Measurements from ENCODE around the gene CDH19. TPM values are rescaled to one million over a fixed set of nuclear protein-coding genes. Genes with fewer than 3 reads are reported as not detected.

Gene CDH19
- polyA plus RNA-seq, 3 donors, result 0.01 TPM; not detected in 2

DNA sequence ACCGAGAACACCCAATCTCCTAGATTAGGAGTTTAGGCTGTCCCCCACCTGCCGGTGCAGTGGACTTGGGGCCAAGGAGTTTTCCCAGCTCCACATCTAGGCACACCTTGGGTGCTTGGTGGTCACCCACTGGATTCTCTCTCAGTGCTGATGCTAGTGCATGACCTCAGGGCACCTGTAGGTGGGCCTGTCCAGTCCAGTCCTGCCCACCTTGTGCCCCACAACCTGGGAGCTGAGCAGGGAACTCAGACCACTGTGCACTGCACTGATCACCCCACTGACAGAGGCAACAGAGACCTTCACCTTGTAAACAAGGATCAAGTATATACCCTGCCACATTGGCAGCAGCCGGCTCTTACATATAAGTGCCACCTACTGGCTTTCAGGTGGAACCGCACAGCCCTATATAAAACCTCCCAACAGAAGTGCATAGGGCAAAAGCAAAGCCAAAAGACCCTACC is 12.7 kb upstream of the CDH19 start:
- H3K36me3 Mint-ChIP-seq, result no peaks in the 10 kb centered on the region
- H3K27ac Mint-ChIP-seq, result no peak overlapping the region
- H3K27me3 ChIP-seq (ENCODE audit: control insufficient read depth in 2 of 2, insufficient read depth in 2 of 2, low read length in 2 of 2), result no peaks in the 10 kb centered on the region
- DNase-seq, result no peak
- H3K36me3 ChIP-seq (replicated peaks in 1 of 2; ENCODE audit: control insufficient read depth in 1 of 2, insufficient read depth in 2 of 2, low read length in 2 of 2), result no peaks in the 10 kb centered on the region
- H3K4me1 Mint-ChIP-seq, result no peaks in the 10 kb centered on the region
- WGBS (ENCODE audit: insufficient coverage), result no CpG with 5 or more reads among the region's 4 CpGs
- H3K27ac ChIP-seq (ENCODE audit: low read depth in 1 of 2, low read length in 2 of 2), result no peak overlapping the region
- H3K9me3 Mint-ChIP-seq, result no peaks in the 10 kb centered on the region
- H3K9me3 ChIP-seq (replicated peaks in 1 of 2; ENCODE audit: control insufficient read depth in 1 of 2, insufficient read depth in 1 of 2, low read length in 2 of 2), result no peaks in the 10 kb centered on the region
- TF ChIP-seq, protein P1, sequence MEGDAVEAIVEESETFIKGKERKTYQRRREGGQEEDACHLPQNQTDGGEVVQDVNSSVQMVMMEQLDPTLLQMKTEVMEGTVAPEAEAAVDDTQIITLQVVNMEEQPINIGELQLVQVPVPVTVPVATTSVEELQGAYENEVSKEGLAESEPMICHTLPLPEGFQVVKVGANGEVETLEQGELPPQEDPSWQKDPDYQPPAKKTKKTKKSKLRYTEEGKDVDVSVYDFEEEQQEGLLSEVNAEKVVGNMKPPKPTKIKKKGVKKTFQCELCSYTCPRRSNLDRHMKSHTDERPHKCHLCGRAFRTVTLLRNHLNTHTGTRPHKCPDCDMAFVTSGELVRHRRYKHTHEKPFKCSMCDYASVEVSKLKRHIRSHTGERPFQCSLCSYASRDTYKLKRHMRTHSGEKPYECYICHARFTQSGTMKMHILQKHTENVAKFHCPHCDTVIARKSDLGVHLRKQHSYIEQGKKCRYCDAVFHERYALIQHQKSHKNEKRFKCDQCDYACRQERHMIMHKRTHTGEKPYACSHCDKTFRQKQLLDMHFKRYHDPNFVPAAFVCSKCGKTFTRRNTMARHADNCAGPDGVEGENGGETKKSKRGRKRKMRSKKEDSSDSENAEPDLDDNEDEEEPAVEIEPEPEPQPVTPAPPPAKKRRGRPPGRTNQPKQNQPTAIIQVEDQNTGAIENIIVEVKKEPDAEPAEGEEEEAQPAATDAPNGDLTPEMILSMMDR (IDR thresholded peaks at IDR 0.05), result peak; percentile 36
- intact Hi-C loops (cut with micrococcal nuclease), result no loop called here
- no peak overlapping the region for H3K4me2 ChIP-seq (replicated peaks; ENCODE audit: extremely low read depth, low read length, poor library complexity, severe bottlenecking)
- H4K20me1 ChIP-seq (ENCODE audit: insufficient read depth, low read length), result no peaks in the 10 kb centered on the region
- H3K4me3 ChIP-seq (replicated peaks in 1 of 3; ENCODE audit: low read depth in 2 of 3, low read length in 3 of 3), result no peak overlapping the region
- H3K79me2 ChIP-seq (ENCODE audit: insufficient read depth, low read length), result no peaks in the 10 kb centered on the region
- no peak overlapping the region for H2AFZ ChIP-seq (ENCODE audit: insufficient read depth, low read depth, low read length, poor library complexity, severe bottlenecking)
- no peaks in the 10 kb centered on the region for H3K4me1 ChIP-seq (ENCODE audit: control insufficient read depth in 1 of 2, insufficient read depth in 2 of 2, low read length in 2 of 2)
- no peak overlapping the region for H3K9ac ChIP-seq (ENCODE audit: insufficient read depth, low read length, poor library complexity, severe bottlenecking)
- no peak overlapping the region for H3K4me3 Mint-ChIP-seq
- H3K27me3 Mint-ChIP-seq (ENCODE audit: low read depth in 3 of 3), result peaks cover 0 to 6% (median 4%) of the 10 kb centered on the region in 3 donors

DNA sequence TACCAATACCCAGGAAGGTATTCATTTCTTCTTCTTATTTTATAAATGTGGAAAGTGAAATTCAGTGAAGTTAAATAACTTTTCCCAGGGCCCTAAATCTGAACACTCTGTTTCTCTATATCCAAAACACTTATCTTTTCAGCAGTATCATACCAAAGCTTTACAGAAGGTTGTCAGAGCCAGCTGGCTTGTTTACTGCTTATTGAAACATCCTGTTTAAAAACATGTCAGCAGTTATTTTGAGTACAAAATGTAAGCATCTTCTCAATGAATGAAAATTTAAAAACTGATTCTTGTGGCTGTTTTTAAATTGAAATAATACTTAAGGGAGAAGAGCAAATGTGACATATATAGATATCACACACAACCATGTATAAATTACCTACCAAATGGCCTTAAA is 11.3 kb upstream of the CDH19 start:
- DNase-seq, result no peak
- Histone ChIP-seq H3K36me3 (replicated peaks in 1 of 2; ENCODE audit: control insufficient read depth in 1 of 2, insufficient read depth in 2 of 2, low read length in 2 of 2) (no peaks in the 10 kb centered on the region), H3K9ac (ENCODE audit: insufficient read depth, low read length, poor library complexity, severe bottlenecking) (no peak overlapping the region), H3K27ac (ENCODE audit: low read depth in 1 of 2, low read length in 2 of 2) (no peak overlapping the region), H3K4me1 (ENCODE audit: control insufficient read depth in 1 of 2, insufficient read depth in 2 of 2, low read length in 2 of 2) (no peaks in the 10 kb centered on the region), H3K4me2 (replicated peaks; ENCODE audit: extremely low read depth, low read length, poor library complexity, severe bottlenecking) (no peak overlapping the region), H3K27me3 (ENCODE audit: control insufficient read depth in 2 of 2, insufficient read depth in 2 of 2, low read length in 2 of 2) (no peaks in the 10 kb centered on the region), H2AFZ (ENCODE audit: insufficient read depth, low read depth, low read length, poor library complexity, severe bottlenecking) (no peak overlapping the region), H3K9me3 (replicated peaks in 1 of 2; ENCODE audit: control insufficient read depth in 1 of 2, insufficient read depth in 1 of 2, low read length in 2 of 2) (no peaks in the 10 kb centered on the region), H4K20me1 (ENCODE audit: insufficient read depth, low read length) (no peaks in the 10 kb centered on the region), H3K4me3 (replicated peaks in 1 of 3; ENCODE audit: low read depth in 2 of 3, low read length in 3 of 3) (no peak overlapping the region), H3K79me2 (ENCODE audit: insufficient read depth, low read length) (no peaks in the 10 kb centered on the region)
- TF ChIP-seq, protein P1 (IDR thresholded peaks at IDR 0.05), result no peak
- intact Hi-C loops (cut with micrococcal nuclease), result no loop called here
- no peaks in the 10 kb centered on the region for H3K36me3 Mint-ChIP-seq
- H3K27ac Mint-ChIP-seq, result no peak overlapping the region
- no peak overlapping the region for H3K4me3 Mint-ChIP-seq
- H3K4me1 Mint-ChIP-seq, result no peaks in the 10 kb centered on the region
- H3K9me3 Mint-ChIP-seq, result no peaks in the 10 kb centered on the region
- peaks cover 0 to 6% (median 3%) of the 10 kb centered on the region in 3 donors for H3K27me3 Mint-ChIP-seq (ENCODE audit: low read depth in 3 of 3)
